LNCaP clone FGC (cell line): ENCODE data around the gene ATP2C2.

Source experiments
- DNase-seq: peaks from one replicate; pipeline ENCODE4 v3.0.0-alpha.2; 2011; ENCODE audit warnings: low read depth
- H3K4me3 ChIP-seq: 2 replicates; pipeline ENCODE4 v1.5.1; 2011; ENCODE audit warnings: mild to moderate bottlenecking, low read depth, low read length, control low read depth
- CTCF ChIP-seq: IDR thresholded peaks from 2 replicates; pipeline ENCODE4 v1.5.1; 2012; ENCODE audit warnings: mild to moderate bottlenecking; ENCODE audit not compliant: control insufficient read depth, insufficient read depth; ENCODE audit errors: extremely low read depth

Gene ATP2C2

GRCh38 chr16:84421081-84421937 lies 53.0 kb downstream of the ATP2C2 start:
- TF ChIP-seq CTCF: no peak
- H3K4me3 ChIP-seq: no peak overlapping the region
- DNase-seq: no peak

GRCh38 chr16:84421938-84422220 lies 53.5 kb downstream of the ATP2C2 start:
- no peak for TF ChIP-seq CTCF
- no peak overlapping the region for H3K4me3 ChIP-seq
- DNase-seq: no peak

- no peak for TF ChIP-seq CTCF
- DNase-seq: peak; percentile 22
- no peak overlapping the region for H3K4me3 ChIP-seq
Measured at GRCh38 chr16:84423416-84423837, 55.1 kb downstream of the ATP2C2 start.

GRCh38 chr16:84425696-84426095 lies 57.4 kb downstream of the ATP2C2 start:
- no peak for TF ChIP-seq CTCF
- DNase-seq: no peak
- H3K4me3 ChIP-seq: no peak overlapping the region

- no peak for TF ChIP-seq CTCF
- no peak overlapping the region for H3K4me3 ChIP-seq
- no peak for DNase-seq
Measured at GRCh38 chr16:84426804-84427203, 58.5 kb downstream of the ATP2C2 start.

- H3K4me3 ChIP-seq: no peak overlapping the region
- TF ChIP-seq CTCF: no peak
- no peak for DNase-seq
Measured at GRCh38 chr16:84427553-84427952, 59.2 kb downstream of the ATP2C2 start.

- DNase-seq: no peak
- H3K4me3 ChIP-seq: no peak overlapping the region
- no peak for TF ChIP-seq CTCF
Measured at GRCh38 chr16:84430860-84431259, 62.5 kb downstream of the ATP2C2 start.
